ENCODE measurements around the gene STK32C. TPM values are rescaled to one million over a fixed set of nuclear protein-coding genes. Genes with fewer than 3 reads are reported as not detected.
A peak's percentile ranks its signal among the peaks of the same experiment; 100 is the strongest.
"Not testable (repeated sequence)": the region's sequence is repeated elsewhere in the genome, so short reads cannot be mapped to it uniquely, and the experiment has no call there.

Gene STK32C
- total RNA-seq, 4 donors from 2014 or later = 3.7 to 13.9 (median 6.7) TPM

DNA sequence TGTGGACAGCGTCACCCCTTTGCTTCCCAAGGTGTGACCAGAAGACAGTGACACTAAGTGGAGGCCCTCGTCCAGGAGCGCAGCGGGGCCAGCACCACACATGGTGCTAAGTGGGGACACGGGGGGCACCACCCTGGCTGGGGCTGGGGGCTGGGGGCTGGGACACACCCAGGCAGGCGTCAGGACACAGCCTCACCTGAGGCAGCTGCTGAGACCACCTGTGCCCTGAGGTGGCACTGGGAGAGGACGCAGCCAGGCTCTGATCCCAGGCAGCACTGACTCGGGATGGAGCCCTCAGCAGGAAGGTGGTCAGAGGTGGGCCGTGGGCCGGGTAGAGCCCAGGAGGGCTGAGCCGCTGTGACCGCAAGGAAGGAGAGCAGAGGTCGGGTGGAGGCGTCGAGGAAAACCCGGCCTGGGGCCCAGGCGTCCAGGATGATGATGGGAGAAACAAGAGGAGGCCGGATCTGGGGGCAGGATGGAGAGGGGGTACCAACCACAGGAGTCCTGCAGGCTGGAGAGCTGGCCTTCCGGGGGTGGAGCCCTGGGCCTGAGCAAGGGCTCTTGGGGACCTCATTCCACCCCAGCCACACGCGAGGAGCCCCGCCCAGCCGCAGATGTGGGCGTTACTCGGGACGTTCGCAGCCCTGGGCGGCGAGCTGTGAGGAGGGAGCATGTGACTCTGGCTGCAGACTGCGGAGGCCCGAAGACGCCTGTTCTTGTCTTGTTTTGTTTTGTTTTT lies 46.8 kb upstream of the STK32C start:
- in situ Hi-C loops (cut with MboI; ENCODE audit: low sequenced_read_pairs in 4 of 4) = no loop called here
- no peaks in the 10 kb centered on the region for H3K36me3 ChIP-seq
- no peaks in the 10 kb centered on the region for H3K9me3 ChIP-seq
- no peak for TF ChIP-seq CTCF (IDR thresholded peaks at IDR 0.05 in 4 of 5, conservative IDR thresholded peaks at IDR 0.05 in 1 of 5)
- TF ChIP-seq POLR2A (IDR thresholded peaks at IDR 0.05) = no peak
- DNase-seq (no peak), ATAC-seq (no peak)
- intact Hi-C loops (cut with DNase I; ENCODE audit: low total_unique reads) = no loop called here
- no peaks in the 10 kb centered on the region for H3K4me1 ChIP-seq
- H3K27me3 ChIP-seq = no peaks in the 10 kb centered on the region
- no peak overlapping the region for H3K27ac ChIP-seq
- no peak overlapping the region for H3K4me3 ChIP-seq

DNA sequence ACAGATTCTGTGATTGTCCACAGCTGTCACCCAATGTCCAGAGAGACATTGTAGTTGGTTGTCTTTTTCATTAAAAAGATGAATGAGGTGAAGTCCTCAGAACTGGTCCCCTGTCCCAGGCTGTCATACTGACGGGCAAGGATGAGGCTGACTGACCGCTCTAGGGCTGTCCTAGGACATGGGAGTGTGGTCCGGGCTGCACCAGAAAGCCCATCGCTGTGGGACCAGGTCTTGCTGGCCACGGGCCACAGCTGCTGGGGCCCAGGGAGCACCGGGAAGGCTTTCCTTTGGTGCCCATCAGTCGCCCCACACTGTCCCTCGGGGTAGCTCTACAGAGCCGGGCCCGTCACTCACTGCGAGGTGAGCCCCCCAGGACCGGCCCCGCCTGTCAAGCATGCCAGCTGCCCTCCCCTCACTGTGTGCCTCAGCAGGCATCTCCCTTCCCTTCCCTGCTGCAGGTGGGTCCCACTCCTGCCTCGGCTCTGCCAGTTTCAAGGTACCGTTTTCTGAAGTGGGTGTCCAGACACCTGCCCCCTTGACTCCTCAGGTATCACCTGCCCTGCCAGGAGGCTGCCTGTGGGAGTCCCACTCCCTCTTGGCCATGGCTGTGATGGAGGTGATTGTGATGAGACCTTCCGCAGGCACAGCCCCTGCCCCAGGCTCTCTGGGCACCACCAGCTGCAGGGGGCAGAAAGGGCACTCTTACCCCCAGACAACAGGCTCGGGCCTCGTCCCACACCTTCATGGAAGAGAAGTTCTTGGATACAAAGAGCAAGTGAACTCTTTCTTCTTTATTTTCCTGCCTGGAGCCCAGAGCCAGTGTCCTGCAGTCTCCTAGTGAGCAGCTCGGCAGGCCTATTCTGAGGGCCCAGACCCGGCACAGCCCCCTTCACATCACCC lies 46.0 kb upstream of the STK32C start:
- in situ Hi-C loops (cut with MboI; ENCODE audit: low sequenced_read_pairs in 4 of 4) (no loop called here), intact Hi-C loops (cut with DNase I; ENCODE audit: low total_unique reads) (no loop called here)
- ATAC-seq (no peak), DNase-seq (no peak)
- Histone ChIP-seq H3K4me3 (no peak overlapping the region), H3K4me1 (no peaks in the 10 kb centered on the region), H3K27me3 (no peaks in the 10 kb centered on the region), H3K36me3 (no peaks in the 10 kb centered on the region), H3K9me3 (no peaks in the 10 kb centered on the region), H3K27ac (no peak overlapping the region)
- no peak for TF ChIP-seq POLR2A (IDR thresholded peaks at IDR 0.05)
- TF ChIP-seq CTCF (IDR thresholded peaks at IDR 0.05 in 4 of 5, conservative IDR thresholded peaks at IDR 0.05 in 1 of 5) = no peak

DNA sequence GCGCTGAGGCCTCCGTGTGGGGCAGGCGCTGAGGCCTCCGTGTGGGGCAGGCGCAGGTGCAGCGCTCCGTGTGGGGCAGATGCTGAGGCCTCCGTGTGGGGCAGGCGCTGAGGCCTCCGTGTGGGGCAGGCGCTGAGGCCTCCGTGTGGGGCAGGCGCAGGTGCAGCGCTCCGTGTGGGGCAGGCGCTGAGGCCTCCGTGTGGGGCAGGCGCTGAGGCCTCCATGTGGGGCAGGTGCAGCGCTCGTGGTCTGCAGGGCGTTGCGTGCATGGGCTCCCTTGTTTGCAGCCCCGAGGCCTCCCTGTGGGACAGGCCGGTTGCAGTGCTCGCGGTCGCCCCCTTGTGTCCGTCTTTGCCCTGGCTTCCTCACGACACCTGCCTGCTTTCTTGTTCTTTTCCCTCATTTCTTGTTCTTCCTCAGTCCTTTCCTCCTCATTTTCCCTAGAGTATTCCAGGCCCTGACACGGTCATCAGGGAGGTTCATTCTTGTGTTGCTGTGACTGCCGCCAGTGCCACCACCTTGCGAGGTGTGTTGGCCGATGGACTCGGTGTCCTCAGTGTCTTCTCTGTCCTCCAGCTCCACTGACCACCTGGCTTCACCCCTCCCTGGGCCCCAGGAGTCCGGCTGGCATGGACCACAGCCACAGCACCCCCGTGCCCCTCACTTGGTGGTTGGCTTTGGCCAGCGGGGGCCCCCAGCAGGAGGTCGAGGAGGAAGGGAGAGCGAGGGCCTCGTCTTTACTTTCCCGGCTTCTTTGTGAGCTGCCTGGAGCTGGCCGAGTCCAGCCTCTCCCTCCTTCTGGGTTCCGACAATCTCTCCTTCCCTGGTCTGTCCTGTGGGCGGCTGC lies 44.9 kb upstream of the STK32C start:
- H3K27ac ChIP-seq; H3K36me3 ChIP-seq; in situ Hi-C loops (cut with MboI; ENCODE audit: low sequenced_read_pairs in 4 of 4); H3K9me3 ChIP-seq; H3K4me3 ChIP-seq; H3K4me1 ChIP-seq; H3K27me3 ChIP-seq: not testable (repeated sequence)
- peak; percentile 67 to 73 for ATAC-seq
- TF ChIP-seq CTCF (IDR thresholded peaks at IDR 0.05 in 4 of 5, conservative IDR thresholded peaks at IDR 0.05 in 1 of 5) = peak; percentile 50 to 90 (median 74)
- intact Hi-C loops (cut with DNase I; ENCODE audit: low total_unique reads) = loop anchor here (1.0 kb wide), 1 partner anchor 129 kb away; no protein-coding TSS in a partner anchor
- DNase-seq = peak in 1 of 2 donors; percentile 42

GRCh38 chr10:132351611-132352010 lies 43.9 kb upstream of the STK32C start:
- ATAC-seq = no peak
- H3K36me3 ChIP-seq = no peaks in the 10 kb centered on the region
- in situ Hi-C loops (cut with MboI; ENCODE audit: low sequenced_read_pairs in 4 of 4) = no loop called here
- H3K4me3 ChIP-seq = no peak overlapping the region
- no peak overlapping the region for H3K27ac ChIP-seq
- H3K9me3 ChIP-seq = no peaks in the 10 kb centered on the region
- intact Hi-C loops (cut with DNase I; ENCODE audit: low total_unique reads) = loop anchor here (1.0 kb wide), 1 partner anchor 128 kb away; no protein-coding TSS in a partner anchor
- no peaks in the 10 kb centered on the region for H3K27me3 ChIP-seq
- no peaks in the 10 kb centered on the region for H3K4me1 ChIP-seq
- TF ChIP-seq POLR2A (IDR thresholded peaks at IDR 0.05) (no peak), CTCF (IDR thresholded peaks at IDR 0.05 in 4 of 5, conservative IDR thresholded peaks at IDR 0.05 in 1 of 5) (no peak)
- no peak for DNase-seq

All from gastrocnemius medialis (tissue), 4 donors.